Colonic mucosa (tissue), 4 donors: ENCODE results near the gene CPLANE1. TPM values are rescaled to one million over a fixed set of nuclear protein-coding genes. Genes with fewer than 3 reads are reported as not detected.
"Not testable (repeated sequence)": the region's sequence is repeated elsewhere in the genome, so short reads cannot be mapped to it uniquely, and the experiment has no call there.

Source experiments
- DNase-seq: peaks from one replicate; pipeline ENCODE4 v3.0.0-alpha.2; 2020
- H3K27ac ChIP-seq: fragments of 200-600 bp; one replicate; pipeline ENCODE4 v1.8.0; 2021
- H3K27me3 ChIP-seq: fragments of 200-600 bp; one replicate; pipeline ENCODE4 v1.8.0; 2021
- H3K36me3 ChIP-seq: fragments of 200-600 bp; one replicate; pipeline ENCODE4 v1.8.0; 2021
- H3K4me1 ChIP-seq: fragments of 200-600 bp; one replicate; pipeline ENCODE4 v1.8.0; 2021; ENCODE audit warnings: mild to moderate bottlenecking
- H3K4me3 ChIP-seq: fragments of 200-600 bp; one replicate; pipeline ENCODE4 v1.8.0; 2021
- H3K9ac ChIP-seq, 2 donors: one replicate each; pipeline ENCODE4 v1.7.0; 2013; ENCODE audit warnings: control low read depth in 2 of 2, low read depth in 2 of 2, low read length in 2 of 2
- H3K9me3 ChIP-seq: fragments of 200-600 bp; one replicate; pipeline ENCODE4 v1.8.0; 2021
- intact Hi-C: fragments of 100-400 bp; cut with DNase I; formaldehyde crosslinking; loops from one replicate; pipeline ENCODE4 v1.14.1; 2022
- total RNA-seq, 2 donors: library from RNA; stranded (reverse); fragmentation: NEBNext Ultra II Directional in 1 of 2; extraction: Animal tissue kit (Norgen Biotek cat#: 25700) in 1 of 2; gene quantifications; one replicate each; pipeline ENCODE4 v1.2.1, GENCODE V29; 2021
- TF ChIP-seq, protein P1 (sequence below): fragments of 200-600 bp; IDR thresholded peaks from one replicate; pipeline ENCODE4 v1.8.0; 2022; ENCODE audit warnings: antibody characterized with exemption, mild to moderate bottlenecking
- donor health status: healthy.
- donor health status: DM: no; HTN: no; CAD: no.
- donor health status: DM: no; HTN: no; CAD: no.

CPLANE1 gene
- total RNA-seq, 2 donors from 2014 or later: 6.4 to 8.4 TPM

DNA sequence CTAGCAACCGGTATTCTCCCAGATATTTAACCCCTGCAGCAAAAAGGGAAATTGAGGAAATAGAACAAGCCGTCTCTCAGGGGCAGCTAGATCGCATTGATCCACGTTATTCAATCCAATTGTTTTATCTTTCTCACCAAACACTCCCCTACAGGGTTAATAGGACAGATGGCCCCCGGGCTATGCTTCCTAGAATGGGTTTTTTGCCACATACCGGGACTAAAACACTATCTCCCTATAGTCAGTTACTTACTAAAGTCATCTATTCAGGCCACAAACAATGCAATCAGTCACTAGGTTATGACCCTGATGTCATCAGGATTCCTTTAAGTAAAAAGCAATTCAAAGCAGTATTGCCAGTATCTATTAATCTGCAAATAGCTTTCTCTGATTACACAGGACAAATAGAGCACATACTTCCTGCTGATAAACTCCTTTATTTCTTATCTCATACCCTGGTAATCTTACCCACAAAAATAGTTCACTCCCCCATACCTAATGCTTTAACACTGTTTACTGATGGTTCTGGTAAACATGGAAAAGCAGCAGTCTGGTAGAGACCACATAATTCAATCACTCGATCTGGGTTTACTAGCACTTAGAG is 159.0 kb downstream of the CPLANE1 start:
- DNase-seq: no peak
- Histone ChIP-seq H3K27ac (no peak overlapping the region), H3K9me3 (no peaks in the 10 kb centered on the region), H3K4me1 (peaks cover 5% of the 10 kb centered on the region), H3K36me3 (no peaks in the 10 kb centered on the region), H3K9ac (no peak overlapping the region), H3K4me3 (no peak overlapping the region), H3K27me3 (no peaks in the 10 kb centered on the region)
- intact Hi-C loops: no loop called here
- TF ChIP-seq, protein P1, sequence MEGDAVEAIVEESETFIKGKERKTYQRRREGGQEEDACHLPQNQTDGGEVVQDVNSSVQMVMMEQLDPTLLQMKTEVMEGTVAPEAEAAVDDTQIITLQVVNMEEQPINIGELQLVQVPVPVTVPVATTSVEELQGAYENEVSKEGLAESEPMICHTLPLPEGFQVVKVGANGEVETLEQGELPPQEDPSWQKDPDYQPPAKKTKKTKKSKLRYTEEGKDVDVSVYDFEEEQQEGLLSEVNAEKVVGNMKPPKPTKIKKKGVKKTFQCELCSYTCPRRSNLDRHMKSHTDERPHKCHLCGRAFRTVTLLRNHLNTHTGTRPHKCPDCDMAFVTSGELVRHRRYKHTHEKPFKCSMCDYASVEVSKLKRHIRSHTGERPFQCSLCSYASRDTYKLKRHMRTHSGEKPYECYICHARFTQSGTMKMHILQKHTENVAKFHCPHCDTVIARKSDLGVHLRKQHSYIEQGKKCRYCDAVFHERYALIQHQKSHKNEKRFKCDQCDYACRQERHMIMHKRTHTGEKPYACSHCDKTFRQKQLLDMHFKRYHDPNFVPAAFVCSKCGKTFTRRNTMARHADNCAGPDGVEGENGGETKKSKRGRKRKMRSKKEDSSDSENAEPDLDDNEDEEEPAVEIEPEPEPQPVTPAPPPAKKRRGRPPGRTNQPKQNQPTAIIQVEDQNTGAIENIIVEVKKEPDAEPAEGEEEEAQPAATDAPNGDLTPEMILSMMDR: no peak

DNA sequence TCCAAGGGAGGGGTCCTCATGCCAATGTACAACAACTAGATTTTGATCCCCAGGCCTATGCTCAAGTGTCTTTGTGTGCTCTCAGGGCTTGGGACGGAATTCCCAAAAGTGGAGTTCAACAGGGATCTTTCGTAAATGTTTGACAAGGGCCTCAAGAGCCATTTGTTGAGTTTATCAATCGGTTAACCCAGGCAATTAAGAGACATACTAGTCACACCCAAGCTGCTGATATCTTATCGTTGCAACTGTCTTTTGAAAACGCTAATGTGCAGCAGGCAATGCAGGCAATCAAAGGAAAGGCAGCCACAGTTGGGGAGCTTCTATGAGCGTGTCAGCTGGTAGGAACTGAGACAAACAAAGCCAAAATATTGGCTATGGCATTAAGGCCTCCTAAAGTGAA is 161.2 kb downstream of the CPLANE1 start:
- intact Hi-C loops: no loop called here
- H3K27ac ChIP-seq: no peak overlapping the region
- H3K36me3 ChIP-seq: no peaks in the 10 kb centered on the region
- no peaks in the 10 kb centered on the region for H3K27me3 ChIP-seq
- TF ChIP-seq, protein P1: no peak
- no peaks in the 10 kb centered on the region for H3K9me3 ChIP-seq
- H3K4me3 ChIP-seq: no peak overlapping the region
- H3K9ac ChIP-seq: no peak overlapping the region
- peaks cover 5% of the 10 kb centered on the region for H3K4me1 ChIP-seq
- no peak for DNase-seq

DNA sequence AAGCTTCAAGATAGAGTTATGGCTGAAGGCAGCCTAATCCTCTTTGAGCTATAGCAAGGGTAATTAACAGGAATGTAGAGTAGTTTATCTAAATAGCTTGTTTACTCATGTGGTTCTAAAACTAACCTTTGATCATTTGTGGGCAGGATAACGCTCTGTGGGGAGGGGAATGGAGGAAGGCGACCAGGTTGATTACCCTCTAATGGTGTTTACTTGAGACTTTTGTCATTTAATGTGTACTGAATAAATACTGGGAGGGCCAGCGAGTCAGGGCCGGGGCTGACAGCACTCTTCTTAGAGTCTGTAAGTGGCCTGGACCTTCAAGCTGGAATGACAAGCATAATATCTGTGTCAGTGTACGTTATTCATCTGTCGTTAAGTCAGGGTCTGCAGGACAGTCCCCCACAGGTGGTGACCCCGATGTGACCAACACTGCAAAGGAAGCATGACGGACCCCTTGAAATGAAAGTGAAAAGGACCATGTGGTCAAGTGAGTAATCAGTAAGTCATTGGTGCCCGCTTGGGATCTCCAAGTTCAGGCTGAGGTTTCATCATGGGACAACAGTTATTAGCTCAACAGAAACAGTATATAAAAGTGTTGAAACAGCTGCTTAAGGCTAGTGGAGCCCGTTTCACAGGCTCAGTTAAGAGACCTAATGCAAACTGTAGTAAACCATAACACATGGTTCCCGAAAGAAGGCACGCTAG is 162.6 kb downstream of the CPLANE1 start:
- Histone ChIP-seq H3K9me3 (no peaks in the 10 kb centered on the region), H3K36me3 (no peaks in the 10 kb centered on the region), H3K4me3 (no peak overlapping the region), H3K4me1 (peaks cover 5% of the 10 kb centered on the region), H3K27ac (no peak overlapping the region), H3K9ac (no peak overlapping the region), H3K27me3 (no peaks in the 10 kb centered on the region)
- intact Hi-C loops: no loop called here
- TF ChIP-seq, protein P1: no peak
- peak; percentile 35 for DNase-seq

DNA sequence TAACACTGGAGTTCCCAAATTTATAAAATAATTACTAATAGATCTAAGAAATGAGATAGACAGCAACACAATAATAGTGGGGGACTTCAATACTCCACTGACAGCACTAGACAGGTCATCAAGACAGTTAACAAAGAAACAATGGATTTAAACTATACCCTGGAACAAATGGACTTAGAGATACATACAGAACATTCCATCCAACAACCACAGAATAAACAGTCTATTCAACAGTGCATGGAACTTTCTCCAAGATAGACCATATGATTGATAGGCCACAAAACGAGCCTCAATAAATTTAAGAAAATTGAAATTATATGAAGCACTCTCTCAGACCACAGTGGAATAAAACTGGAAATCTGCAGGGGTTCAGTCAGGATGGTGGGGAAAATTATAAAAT is 163.2 kb downstream of the CPLANE1 start:
- H3K27me3 ChIP-seq, H3K9me3 ChIP-seq, H3K27ac ChIP-seq, H3K4me3 ChIP-seq, DNase-seq, H3K9ac ChIP-seq, H3K4me1 ChIP-seq, intact Hi-C loops, H3K36me3 ChIP-seq: not testable (repeated sequence)

DNA sequence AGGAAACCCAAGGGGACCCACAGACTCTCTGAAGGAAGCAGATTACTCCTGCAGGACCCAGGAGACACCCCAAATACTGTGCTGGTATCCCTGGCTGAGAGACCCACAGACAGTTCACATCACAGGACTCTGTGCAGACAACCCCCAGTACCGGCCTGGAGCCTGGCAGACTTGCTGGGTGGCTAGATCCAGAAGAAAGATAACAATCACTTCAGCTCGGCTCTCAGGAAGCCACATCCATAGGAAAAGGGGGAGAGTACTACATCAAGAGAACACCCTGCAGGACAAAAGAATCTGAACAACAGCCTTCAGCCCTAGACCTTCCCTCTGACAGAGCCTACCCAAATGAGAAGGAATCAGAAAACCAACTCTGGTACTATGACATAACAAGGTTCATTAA is 166.2 kb downstream of the CPLANE1 start:
- H3K4me3 ChIP-seq, H3K27ac ChIP-seq, H3K9ac ChIP-seq, H3K9me3 ChIP-seq, H3K36me3 ChIP-seq, H3K4me1 ChIP-seq, H3K27me3 ChIP-seq, DNase-seq, intact Hi-C loops: not testable (repeated sequence)

DNA sequence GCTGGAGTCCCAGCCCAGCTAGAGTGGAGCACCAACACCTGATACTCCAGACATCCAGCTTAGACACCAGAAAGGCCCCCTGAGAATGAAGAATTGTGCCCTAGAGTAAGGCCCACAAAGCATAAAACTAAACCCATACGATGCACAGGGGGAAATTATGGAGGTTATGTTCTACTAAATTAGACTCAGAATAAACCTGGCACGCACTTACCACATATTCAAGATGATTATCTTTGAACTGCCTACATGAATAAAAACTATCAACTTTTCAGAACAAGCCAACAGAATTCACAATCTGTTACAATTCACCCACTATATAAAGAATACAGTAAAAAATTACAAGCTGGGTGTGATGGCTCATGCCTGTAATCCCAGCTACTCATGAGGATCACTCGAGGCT is 168.5 kb downstream of the CPLANE1 start:
- intact Hi-C loops: no loop called here
- no peak overlapping the region for H3K9ac ChIP-seq
- H3K9me3 ChIP-seq: no peaks in the 10 kb centered on the region
- H3K27me3 ChIP-seq: no peaks in the 10 kb centered on the region
- no peak for DNase-seq
- no peak overlapping the region for H3K4me3 ChIP-seq
- TF ChIP-seq, protein P1: no peak
- no peaks in the 10 kb centered on the region for H3K36me3 ChIP-seq
- H3K4me1 ChIP-seq: no peaks in the 10 kb centered on the region
- H3K27ac ChIP-seq: no peak overlapping the region
